ENCODE results near the gene ICAM3.

ICAM3 gene

GRCh38 chr19:10290876-10291553, 48.4 kb downstream of the ICAM3 start:
- DNase-seq, result peak; percentile 58

- peak; percentile 41 for DNase-seq
Measured at GRCh38 chr19:10290357-10290875, 49.0 kb downstream of the ICAM3 start.

GRCh38 chr19:10289836-10290356, 49.5 kb downstream of the ICAM3 start, which contains the start of gene ICAM5:
TSS of gene ICAM5 (plus strand) at chr19:10289952. CDS start at chr19:10290044, 92 bp downstream.
- DNase-seq, result peak; percentile 20

- peak; percentile 59 for DNase-seq
Measured at GRCh38 chr19:10289167-10289835, 50.1 kb downstream of the ICAM3 start.

GRCh38 chr19:10288662-10289166, 50.7 kb downstream of the ICAM3 start:
- peak; percentile 22 for DNase-seq

GRCh38 chr19:10286803-10287737, 52.4 kb downstream of the ICAM3 start, which contains the start of gene ICAM4:
TSS of gene ICAM4 (plus strand) at chr19:10286955. CDS start at chr19:10287013, 58 bp downstream.
- peak; percentile 77 for DNase-seq

- DNase-seq, result no peak
Measured at GRCh38 chr19:10285393-10285792, 54.0 kb downstream of the ICAM3 start.

GRCh38 chr19:10284960-10285278, 54.5 kb downstream of the ICAM3 start:
- no peak for DNase-seq

GRCh38 chr19:10284065-10284959, 55.1 kb downstream of the ICAM3 start:
- no peak for DNase-seq
